Tongue (tissue), 2 donors: ENCODE results near the gene DIP2C. TPM values are rescaled to one million over a fixed set of nuclear protein-coding genes. Genes with fewer than 3 reads are reported as not detected.
"Not testable (repeated sequence)": the region's sequence is repeated elsewhere in the genome, so short reads cannot be mapped to it uniquely, and the experiment has no call there.

Experiments used
- DNase-seq: peaks from one replicate; pipeline ENCODE4 v3.0.0-alpha.2; 2015
- total RNA-seq: library from RNA; depleted of rRNA; stranded (reverse); fragments of >200 nt; gene quantifications from one replicate; pipeline ENCODE4 v1.2.3, GENCODE V29; 2014

DIP2C gene
- total RNA-seq, 1 donor from 2014 or later: 39.0 TPM

GRCh38 chr10:369684-370448 lies 319.6 kb downstream of the DIP2C start:
- DNase-seq: peak; percentile 50

- no peak for DNase-seq
These were observed 320.2 kb downstream of the DIP2C start for GRCh38 chr10:369221-369683.

- DNase-seq: no peak
These were observed 320.8 kb downstream of the DIP2C start for GRCh38 chr10:368579-369220.

GRCh38 chr10:368107-368506 lies 321.4 kb downstream of the DIP2C start:
- not testable (repeated sequence) for DNase-seq

- DNase-seq: no peak
These were observed 321.8 kb downstream of the DIP2C start for GRCh38 chr10:367636-368035.

- DNase-seq: no peak
These were observed 323.3 kb downstream of the DIP2C start for GRCh38 chr10:366186-366585.

GRCh38 chr10:364267-364775 lies 325.1 kb downstream of the DIP2C start:
- no peak for DNase-seq

GRCh38 chr10:363152-363551 lies 326.3 kb downstream of the DIP2C start:
- DNase-seq: no peak

- DNase-seq: no peak
These were observed 328.0 kb downstream of the DIP2C start for GRCh38 chr10:361203-362081.

GRCh38 chr10:360653-361052 lies 328.8 kb downstream of the DIP2C start:
- no peak for DNase-seq

GRCh38 chr10:359762-360161 lies 329.7 kb downstream of the DIP2C start:
- no peak for DNase-seq

- DNase-seq: peak; percentile 66
These were observed 330.4 kb downstream of the DIP2C start for GRCh38 chr10:359093-359492.

GRCh38 chr10:357201-357950 lies 332.1 kb downstream of the DIP2C start:
- no peak for DNase-seq

- DNase-seq: no peak
These were observed 333.0 kb downstream of the DIP2C start for GRCh38 chr10:356452-356851.

GRCh38 chr10:354901-355617 lies 334.4 kb downstream of the DIP2C start:
- DNase-seq: no peak

- DNase-seq: no peak
These were observed 336.8 kb downstream of the DIP2C start for GRCh38 chr10:352476-353235.

- no peak for DNase-seq
These were observed 337.6 kb downstream of the DIP2C start for GRCh38 chr10:351770-352334.

GRCh38 chr10:350981-351501 lies 338.4 kb downstream of the DIP2C start:
- DNase-seq: no peak

GRCh38 chr10:349081-349480 lies 340.4 kb downstream of the DIP2C start:
- DNase-seq: no peak

GRCh38 chr10:348456-348855 lies 341.0 kb downstream of the DIP2C start:
- DNase-seq: no peak
